OCI-LY7 (cell line): ENCODE data around the gene RNF13. TPM values are rescaled to one million over a fixed set of nuclear protein-coding genes. Genes with fewer than 3 reads are reported as not detected.
"Not testable (repeated sequence)": the region's sequence is repeated elsewhere in the genome, so short reads cannot be mapped to it uniquely, and the experiment has no call there.

ENCODE experiments used
- BruUV-seq: library from RNA; stranded (reverse); fragments of 400-500 nt; replicated peaks from 2 replicates; lab custom pipeline; 2021; lab: Mats Ljungman, UMichigan
- CTCF ChIA-PET: fragments of 300-600 bp; sonication (Branson Sonifier 250); formaldehyde crosslinking; loops from one replicate; lab custom pipeline; 2022; ENCODE audit warnings: antibody characterized with exemption; ENCODE audit not compliant: unreplicated experiment; lab: Charles Lee
- POLR2A ChIA-PET: fragments of 300-600 bp; sonication (Branson Sonifier 250); formaldehyde crosslinking; loops from one replicate; lab custom pipeline; 2022; ENCODE audit warnings: antibody characterized with exemption; lab: Charles Lee
- DNase-seq: peaks from one replicate; pipeline ENCODE4 v3.0.0-alpha.2; 2015; ENCODE audit warnings: low spot score
- H2AFZ ChIP-seq: fragments of 200-600 bp; sonication (generic), shearing (Covaris generic); 2 replicates; pipeline ENCODE4 v1.6.1; 2014; ENCODE audit warnings: mild to moderate bottlenecking, antibody characterized with exemption, low read length, moderate library complexity
- H3K27ac ChIP-seq: fragments of 200-600 bp; sonication (generic); 2 replicates; pipeline ENCODE4 v1.5.1; 2014; ENCODE audit warnings: mixed run types, low read depth, mild to moderate bottlenecking, moderate library complexity, low read length, inconsistent platforms; ENCODE audit not compliant: poor library complexity, severe bottlenecking
- H3K36me3 ChIP-seq: fragments of 200-600 bp; sonication (generic); 2 replicates; pipeline ENCODE4 v1.6.1; 2014; ENCODE audit warnings: mild to moderate bottlenecking, antibody characterized with exemption, low read length, moderate library complexity, mixed read lengths; ENCODE audit not compliant: insufficient read depth
- H3K4me1 ChIP-seq: fragments of 200-600 bp; sonication (generic); 2 replicates; pipeline ENCODE4 v1.5.1; 2014; ENCODE audit warnings: mild to moderate bottlenecking, low read length; ENCODE audit not compliant: insufficient read depth, poor library complexity, severe bottlenecking
- H3K4me2 ChIP-seq: fragments of 200-600 bp; sonication (generic); 2 replicates; pipeline ENCODE4 v1.6.1; 2014; ENCODE audit warnings: mild to moderate bottlenecking, low read length
- H3K4me3 ChIP-seq: fragments of 200-600 bp; sonication (generic); 2 replicates; pipeline ENCODE4 v1.5.1; 2014; ENCODE audit warnings: mild to moderate bottlenecking, low read depth, low read length; ENCODE audit not compliant: poor library complexity, severe bottlenecking
- H3K79me2 ChIP-seq: fragments of 200-600 bp; sonication (generic); 2 replicates; pipeline ENCODE4 v1.6.1; 2016; ENCODE audit warnings: low read depth, mild to moderate bottlenecking, low read length, moderate library complexity, mixed read lengths; ENCODE audit not compliant: insufficient read depth
- H3K9me2 ChIP-seq: fragments of 200-600 bp; sonication (generic); 2 replicates; pipeline ENCODE4 v1.6.1; 2016; ENCODE audit warnings: mild to moderate bottlenecking, low read length, mixed read lengths; ENCODE audit not compliant: insufficient read depth
- H3K9me3 ChIP-seq: fragments of 200-600 bp; sonication (generic); 2 replicates; pipeline ENCODE4 v1.6.1; 2014; ENCODE audit warnings: mild to moderate bottlenecking, mixed run types, low read length, mixed read lengths
- H4K20me1 ChIP-seq: fragments of 200-600 bp; sonication (generic); 2 replicates; pipeline ENCODE4 v1.6.1; 2014; ENCODE audit warnings: mild to moderate bottlenecking, antibody characterized with exemption, low read length, moderate library complexity, mixed read lengths; ENCODE audit not compliant: insufficient read depth
- EZH2phosphoT487 ChIP-seq: fragments of 200-600 bp; sonication (generic); IDR thresholded peaks from 2 replicates; pipeline ENCODE4 v1.6.1; 2018; ENCODE audit warnings: low read depth, borderline replicate concordance, mild to moderate bottlenecking, mixed run types, antibody characterized with exemption, low read length, moderate library complexity, mixed read lengths
- intact Hi-C: fragments of 100-400 bp; cut with micrococcal nuclease; formaldehyde crosslinking; loops from one replicate; pipeline ENCODE4 v1.10.0; 2022; ENCODE audit not compliant: unreplicated experiment
- total RNA-seq, 2 experiments: library from RNA; depleted of rRNA in 1 of 2; stranded (reverse); fragments of >200 nt in 1 of 2; shearing (Covaris generic) in 1 of 2; gene quantifications; 2 replicates each; pipeline ENCODE4 v1.2.3, GENCODE V29; 2014 to 2022
- TF ChIP-seq, protein P1 (sequence below): fragments of 200-600 bp; sonication (generic); conservative IDR thresholded peaks from 2 replicates; pipeline ENCODE4 v1.5.1; 2014; ENCODE audit warnings: mild to moderate bottlenecking, antibody characterized with exemption, low read length, moderate library complexity, mixed read lengths

Gene RNF13
- total RNA-seq, 2 experiments from 2014 or later = 26.2 to 37.3 TPM

DNA sequence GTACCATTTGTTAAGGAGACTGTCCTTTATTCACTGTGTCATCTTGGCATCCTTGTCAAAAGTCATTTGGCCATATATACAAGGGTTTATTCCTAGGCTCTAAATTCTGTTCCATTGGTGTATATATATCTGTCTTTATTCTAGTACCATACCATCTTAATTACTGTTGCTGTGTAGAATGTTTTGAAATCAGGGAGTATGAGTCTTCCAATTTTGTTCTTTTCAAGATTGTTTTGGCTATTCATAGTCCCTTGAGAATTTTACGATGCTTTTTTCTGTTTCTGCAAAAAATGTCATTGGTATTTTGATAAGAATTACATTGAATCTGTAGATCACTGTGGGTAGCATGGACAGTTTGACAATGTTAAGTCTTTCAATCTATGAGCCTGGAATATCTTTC lies 128.9 kb downstream of the RNF13 start:
- no peak overlapping the region for H2AFZ ChIP-seq
- 0 out of 2 replicates have a peak, but pooled peaks cover under 1% of the 10 kb centered on the region for H4K20me1 ChIP-seq
- ChIA-PET POLR2A (interaction anchor here (0.6 kb wide), 1 partner anchor 33 kb away, joined by 3 read pairs; no protein-coding TSS in a partner anchor), CTCF (no interaction called here)
- TF ChIP-seq, protein P1, sequence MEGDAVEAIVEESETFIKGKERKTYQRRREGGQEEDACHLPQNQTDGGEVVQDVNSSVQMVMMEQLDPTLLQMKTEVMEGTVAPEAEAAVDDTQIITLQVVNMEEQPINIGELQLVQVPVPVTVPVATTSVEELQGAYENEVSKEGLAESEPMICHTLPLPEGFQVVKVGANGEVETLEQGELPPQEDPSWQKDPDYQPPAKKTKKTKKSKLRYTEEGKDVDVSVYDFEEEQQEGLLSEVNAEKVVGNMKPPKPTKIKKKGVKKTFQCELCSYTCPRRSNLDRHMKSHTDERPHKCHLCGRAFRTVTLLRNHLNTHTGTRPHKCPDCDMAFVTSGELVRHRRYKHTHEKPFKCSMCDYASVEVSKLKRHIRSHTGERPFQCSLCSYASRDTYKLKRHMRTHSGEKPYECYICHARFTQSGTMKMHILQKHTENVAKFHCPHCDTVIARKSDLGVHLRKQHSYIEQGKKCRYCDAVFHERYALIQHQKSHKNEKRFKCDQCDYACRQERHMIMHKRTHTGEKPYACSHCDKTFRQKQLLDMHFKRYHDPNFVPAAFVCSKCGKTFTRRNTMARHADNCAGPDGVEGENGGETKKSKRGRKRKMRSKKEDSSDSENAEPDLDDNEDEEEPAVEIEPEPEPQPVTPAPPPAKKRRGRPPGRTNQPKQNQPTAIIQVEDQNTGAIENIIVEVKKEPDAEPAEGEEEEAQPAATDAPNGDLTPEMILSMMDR = no peak
- no peak for DNase-seq
- H3K27ac ChIP-seq = no peak overlapping the region
- no peaks in the 10 kb centered on the region for H3K79me2 ChIP-seq
- no peak overlapping the region for H3K4me2 ChIP-seq
- no peak overlapping the region for H3K4me3 ChIP-seq
- H3K36me3 ChIP-seq = peaks cover 3% of the 10 kb centered on the region; the same call in 1 of the 2 replicates
- no peaks in the 10 kb centered on the region for H3K9me2 ChIP-seq
- H3K4me1 ChIP-seq = no peaks in the 10 kb centered on the region
- intact Hi-C loops = no loop called here
- no peaks in the 10 kb centered on the region for H3K9me3 ChIP-seq
- no TSS peak for BruUV-seq

DNA sequence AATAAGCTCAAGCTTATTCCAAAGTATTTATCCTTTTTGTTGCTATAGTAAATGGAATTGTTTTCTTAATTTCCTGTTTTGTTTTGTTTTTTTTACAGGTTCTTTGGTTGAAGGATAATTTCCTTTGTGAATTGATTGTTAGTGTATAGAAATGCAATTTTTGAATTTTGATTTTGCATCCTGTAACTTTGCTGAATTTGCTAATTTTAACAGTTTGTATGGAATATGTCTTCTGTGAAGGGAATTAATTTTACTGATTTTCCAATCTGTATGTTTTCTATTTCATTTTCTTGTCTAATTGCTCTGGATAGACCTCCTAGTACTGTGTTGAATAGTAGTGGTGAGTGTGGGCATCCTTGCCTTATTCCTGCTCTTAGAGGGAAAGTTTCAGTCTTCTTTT lies 129.4 kb downstream of the RNF13 start:
- DNase-seq = no peak
- no peaks in the 10 kb centered on the region for H3K4me1 ChIP-seq
- H3K36me3 ChIP-seq = peaks cover 6% of the 10 kb centered on the region; the same call in 1 of the 2 replicates
- H3K4me2 ChIP-seq = no peak overlapping the region
- no peaks in the 10 kb centered on the region for H3K9me3 ChIP-seq
- POLR2A ChIA-PET = interaction anchor here (0.6 kb wide), 1 partner anchor 33 kb away, joined by 3 read pairs; no protein-coding TSS in a partner anchor
- H4K20me1 ChIP-seq = 0 out of 2 replicates have a peak, but pooled peaks cover 3% of the 10 kb centered on the region
- BruUV-seq = no TSS peak
- CTCF ChIA-PET = no interaction called here
- H3K27ac ChIP-seq = no peak overlapping the region
- H2AFZ ChIP-seq = no peak overlapping the region
- no peaks in the 10 kb centered on the region for H3K79me2 ChIP-seq
- no peaks in the 10 kb centered on the region for H3K9me2 ChIP-seq
- intact Hi-C loops = no loop called here
- H3K4me3 ChIP-seq = no peak overlapping the region
- no peak for TF ChIP-seq EZH2phosphoT487
- TF ChIP-seq, protein P1 = no peak

DNA sequence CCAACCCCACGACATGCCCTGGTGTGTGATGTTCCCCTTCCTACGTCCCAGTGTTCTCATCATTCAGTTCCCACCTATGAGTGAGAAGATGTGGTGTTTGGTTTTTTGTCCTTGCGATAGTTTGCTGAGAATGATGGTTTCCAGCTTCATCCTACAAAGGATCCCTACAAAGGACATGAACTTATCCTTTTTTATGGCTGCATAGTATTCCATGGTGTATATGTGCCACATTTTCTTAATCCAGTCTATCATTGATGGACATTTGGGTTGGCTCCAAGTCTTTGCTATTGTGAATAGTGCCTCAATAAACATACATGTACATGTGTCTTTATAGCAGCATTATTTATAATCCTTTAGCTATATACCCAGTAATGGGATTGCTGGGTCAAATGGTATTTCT lies 131.0 kb downstream of the RNF13 start:
- H2AFZ ChIP-seq = not testable (repeated sequence)

More for the DNA sequence above, 131.0 kb downstream of the RNF13 start:
- H3K4me1 ChIP-seq, BruUV-seq, POLR2A ChIA-PET, intact Hi-C loops, H3K4me3 ChIP-seq, H3K4me2 ChIP-seq, H3K27ac ChIP-seq, DNase-seq, H4K20me1 ChIP-seq, H3K9me2 ChIP-seq, H3K9me3 ChIP-seq, H3K36me3 ChIP-seq, H3K79me2 ChIP-seq, CTCF ChIA-PET: not testable (repeated sequence)
